Stimulated activated CD8-positive, alpha-beta memory T cell treated with anti-CD3 and anti-CD28 coated beads, Interleukin-4, amount 100 ng/mL, for 1 hour (primary cell): ENCODE results near the gene VTI1A.
"Not testable (repeated sequence)": the region's sequence is repeated elsewhere in the genome, so short reads cannot be mapped to it uniquely, and the experiment has no call there.

Experiments used
- DNase-seq, 2 donors: peaks; one replicate each; pipeline ENCODE4 v3.0.0-alpha.2; 2020; ENCODE audit warnings: low read depth in 2 of 2, low spot score in 1 of 2

Gene VTI1A

GRCh38 chr10:112851181-112851580, 404.2 kb downstream of the VTI1A start:
- no peak for DNase-seq

GRCh38 chr10:112851588-112852211, 404.7 kb downstream of the VTI1A start:
- no peak for DNase-seq

GRCh38 chr10:112852306-112852705, 405.3 kb downstream of the VTI1A start:
- no peak for DNase-seq

GRCh38 chr10:112855134-112855533, 408.1 kb downstream of the VTI1A start:
- no peak for DNase-seq

- no peak for DNase-seq
Observed at GRCh38 chr10:112857493-112857892, 410.5 kb downstream of the VTI1A start.

GRCh38 chr10:112858986-112859651, 412.1 kb downstream of the VTI1A start:
- no peak for DNase-seq

GRCh38 chr10:112859793-112860192, 412.8 kb downstream of the VTI1A start:
- DNase-seq = no peak

GRCh38 chr10:112863461-112863860, 416.4 kb downstream of the VTI1A start:
- DNase-seq = not testable (repeated sequence)
